RWPE1 (cell line): Measurements from ENCODE around the gene FOXP1.
A peak's percentile ranks its signal among the peaks of the same experiment; 100 is the strongest.

Source experiments
- CTCF ChIA-PET: fragments of 350-600 bp; sonication (Branson Sonifier 250); formaldehyde crosslinking; extraction: SDS; loops from one replicate; lab custom pipeline; 2021; lab: Yijun Ruan, JAX
- POLR2A ChIA-PET: fragments of 400-600 bp; formaldehyde crosslinking; extraction: SDS; loops from one replicate; lab custom pipeline; 2020; ENCODE audit warnings: antibody characterized with exemption; ENCODE audit not compliant: low non-redundant PET; lab: Yijun Ruan, JAX
- DNase-seq: peaks from one replicate; pipeline ENCODE4 v3.0.0; 2012; ENCODE audit warnings: low spot score
- H3K27ac ChIP-seq: fragments of 450-650 bp; 2 replicates; pipeline ENCODE4 v1.5.1; 2017
- CTCF ChIP-seq: fragments of 450-650 bp; conservative IDR thresholded peaks from 2 replicates; pipeline ENCODE4 v1.5.1; 2017; ENCODE audit warnings: low read depth, mild to moderate bottlenecking

Gene FOXP1

DNA sequence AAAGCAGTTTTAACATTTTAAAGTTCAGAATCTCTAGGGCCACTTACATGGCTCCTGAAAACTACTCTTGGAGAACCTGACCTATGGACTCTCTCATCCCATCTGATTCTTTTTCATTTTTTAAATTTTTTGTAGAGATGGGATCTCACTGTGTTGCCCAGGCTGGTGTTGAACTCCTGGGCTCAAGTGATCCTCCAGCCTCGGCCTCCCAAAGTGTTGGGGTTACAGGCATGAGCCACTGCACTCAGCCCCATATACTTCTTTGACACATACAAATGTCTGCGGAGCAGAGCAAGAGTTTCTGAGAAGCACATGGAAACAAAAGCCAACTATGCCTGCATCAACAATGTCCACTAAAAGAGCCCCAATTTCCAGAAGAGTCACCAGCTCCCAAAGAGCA, 189.8 kb downstream of the FOXP1 start:
- DNase-seq = no peak
- CTCF ChIA-PET = no interaction called here
- TF ChIP-seq CTCF = no peak
- no peak overlapping the region for H3K27ac ChIP-seq
- POLR2A ChIA-PET = no interaction called here

GRCh38 chr3:71393093-71393492, 190.4 kb downstream of the FOXP1 start:
- TF ChIP-seq CTCF = no peak
- ChIA-PET POLR2A (no interaction called here), CTCF (no interaction called here)
- H3K27ac ChIP-seq = no peak overlapping the region
- peak; percentile 17 for DNase-seq

- no peak for DNase-seq
- CTCF ChIA-PET = no interaction called here
- POLR2A ChIA-PET = no interaction called here
- no peak overlapping the region for H3K27ac ChIP-seq
- no peak for TF ChIP-seq CTCF
Measured at GRCh38 chr3:71392251-71392650, 191.3 kb downstream of the FOXP1 start.

DNA sequence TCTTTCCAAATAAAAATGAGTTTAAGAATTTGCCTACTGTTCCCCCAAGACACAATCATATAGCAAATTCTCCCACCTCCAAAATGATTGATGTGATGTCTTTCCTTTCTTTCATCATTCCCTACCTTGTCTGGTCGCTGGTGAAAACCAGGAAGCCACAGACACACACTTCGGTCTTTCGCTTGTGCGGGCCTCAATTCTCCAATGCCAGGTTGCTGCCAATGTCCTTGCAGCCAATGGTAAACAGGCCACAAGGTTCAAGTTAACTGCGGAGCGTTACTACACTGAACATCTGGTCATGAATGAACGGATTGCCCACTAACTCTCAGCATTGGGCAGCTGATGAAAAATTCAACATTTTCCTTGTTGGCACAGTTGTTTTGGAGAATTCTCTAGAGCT, 192.2 kb downstream of the FOXP1 start:
- no peak for TF ChIP-seq CTCF
- CTCF ChIA-PET = no interaction called here
- POLR2A ChIA-PET = no interaction called here
- DNase-seq = no peak
- no peak overlapping the region for H3K27ac ChIP-seq

DNA sequence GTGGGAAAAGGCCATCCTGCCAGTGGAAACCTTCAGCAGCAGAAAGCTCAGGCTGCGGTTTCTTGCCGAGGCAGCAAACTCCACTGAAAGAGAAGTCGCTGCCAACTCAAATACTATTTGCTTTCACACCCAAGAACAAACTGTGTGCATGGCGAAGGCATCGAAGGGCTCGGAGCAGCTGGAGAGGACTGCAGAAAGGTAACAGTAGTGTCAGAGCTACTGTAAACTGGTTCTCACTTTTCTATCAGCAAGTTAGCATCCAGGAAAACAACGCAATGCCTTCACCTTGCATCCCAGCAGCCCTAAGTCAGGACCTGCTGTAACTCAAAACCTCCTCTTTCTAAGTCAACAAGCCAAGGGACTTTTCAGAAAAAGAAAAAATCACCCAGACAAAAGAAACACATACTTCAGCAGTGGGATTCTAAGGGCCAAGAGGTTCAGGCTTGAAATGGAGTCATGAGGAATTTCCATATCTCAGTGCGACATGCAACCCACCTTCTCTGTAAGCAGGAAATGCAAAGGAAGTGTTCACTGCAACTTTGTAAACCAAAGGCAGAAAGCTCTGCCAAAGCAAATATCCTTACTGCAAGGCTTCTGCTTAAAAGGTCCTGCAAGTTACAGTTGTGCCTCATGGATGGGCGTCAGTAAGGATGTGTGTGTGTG, 193.5 kb downstream of the FOXP1 start:
- ChIA-PET CTCF (no interaction called here), POLR2A (no interaction called here)
- no peak for DNase-seq
- no peak for TF ChIP-seq CTCF
- H3K27ac ChIP-seq = peak overlapping the region; percentile 47; the same call in 1 of the 2 replicates

DNA sequence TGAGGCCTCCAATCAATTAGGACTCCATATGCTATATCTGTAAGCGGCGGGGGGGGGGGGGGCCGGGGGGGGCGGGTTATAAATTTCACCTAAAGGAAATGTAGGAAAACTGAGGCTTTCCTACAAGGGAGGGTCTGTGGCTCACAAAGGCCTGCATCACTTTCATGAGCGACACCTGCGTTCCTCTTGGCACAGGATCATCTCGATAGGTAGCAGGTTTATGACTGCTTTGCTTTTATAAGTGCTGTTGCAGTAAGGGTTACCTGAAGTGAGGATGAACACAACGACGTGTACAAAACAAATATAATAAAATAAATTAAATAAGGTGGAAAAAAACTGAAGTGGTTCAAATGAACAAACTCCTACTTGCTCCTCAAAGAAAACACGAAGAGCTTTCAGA, 194.3 kb downstream of the FOXP1 start:
- no peak for DNase-seq
- no peak overlapping the region for H3K27ac ChIP-seq
- ChIA-PET POLR2A (no interaction called here), CTCF (no interaction called here)
- no peak for TF ChIP-seq CTCF
